Anterior cingulate cortex (tissue), 58 donors: ENCODE measurements around the gene EXOC5.

ENCODE experiments used
- DNase-seq, 58 donors: peaks; one replicate each; lab custom pipeline; 2025; lab: John Stamatoyannopoulos, UW

The EXOC5 gene

DNA sequence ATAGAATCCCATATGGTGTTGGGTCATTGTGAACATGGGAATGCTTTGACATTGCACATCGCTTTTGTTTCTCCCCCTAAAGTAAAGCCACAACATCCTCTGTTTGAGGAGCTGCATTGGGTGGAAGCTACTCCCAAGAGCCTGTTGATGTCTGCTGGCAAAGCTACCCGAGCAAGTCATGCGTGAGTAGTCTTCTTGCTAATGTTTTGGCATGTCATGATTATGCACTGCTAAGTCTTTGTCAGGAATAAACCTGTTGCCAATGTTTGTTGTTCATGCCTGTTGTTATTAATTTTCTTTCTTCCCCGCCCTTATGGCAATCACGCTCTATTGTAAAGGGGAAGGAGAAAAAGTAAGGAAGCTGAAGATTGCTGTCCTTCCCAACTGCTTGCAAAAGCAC is 97.3 kb downstream of the EXOC5 start:
- no peak for DNase-seq

DNA sequence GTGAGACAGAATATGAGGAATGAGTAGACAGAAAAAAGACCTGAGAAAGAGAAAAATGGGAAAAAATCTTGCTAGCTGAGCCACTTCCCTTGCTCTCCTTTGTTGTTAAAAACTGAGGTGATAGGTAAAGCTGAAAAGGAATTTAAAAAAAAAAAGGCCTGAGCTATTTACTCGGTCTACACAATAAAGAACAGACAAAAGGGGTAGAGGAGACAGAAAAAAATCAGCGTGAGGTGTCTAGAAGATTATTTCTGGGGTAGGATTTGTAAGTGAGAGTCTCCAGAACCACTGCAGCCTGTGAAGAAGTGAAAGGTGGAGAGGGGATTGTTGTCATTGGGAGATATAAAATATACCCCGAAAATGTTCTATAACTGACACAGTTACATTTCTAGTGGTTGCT is 98.8 kb downstream of the EXOC5 start:
- DNase-seq: no peak

DNA sequence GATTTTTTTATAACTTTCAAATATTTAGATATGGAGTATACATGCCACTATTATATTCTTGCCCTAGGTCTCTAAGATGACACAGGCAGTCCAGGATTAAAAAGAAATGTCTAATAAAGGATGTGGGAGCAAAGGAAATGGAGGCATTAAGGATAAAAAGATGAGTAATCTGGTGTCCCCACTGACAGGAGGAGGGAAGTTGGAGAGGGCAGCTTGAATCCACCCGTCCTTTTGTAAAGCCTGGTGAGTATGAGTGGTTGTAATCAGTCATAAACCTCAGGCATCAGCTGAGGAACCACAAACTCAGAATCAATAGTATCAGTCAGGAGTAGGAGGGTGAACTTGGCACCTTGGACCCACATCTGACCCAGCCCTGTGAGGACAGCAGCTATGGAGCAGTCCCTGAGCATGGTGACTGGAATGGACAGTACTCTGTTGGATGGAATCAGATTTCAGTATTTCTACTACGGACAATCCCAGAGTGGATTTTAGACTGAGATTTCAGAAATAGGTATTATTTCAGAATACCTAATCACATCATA is 100.5 kb downstream of the EXOC5 start:
- DNase-seq: no peak

DNA sequence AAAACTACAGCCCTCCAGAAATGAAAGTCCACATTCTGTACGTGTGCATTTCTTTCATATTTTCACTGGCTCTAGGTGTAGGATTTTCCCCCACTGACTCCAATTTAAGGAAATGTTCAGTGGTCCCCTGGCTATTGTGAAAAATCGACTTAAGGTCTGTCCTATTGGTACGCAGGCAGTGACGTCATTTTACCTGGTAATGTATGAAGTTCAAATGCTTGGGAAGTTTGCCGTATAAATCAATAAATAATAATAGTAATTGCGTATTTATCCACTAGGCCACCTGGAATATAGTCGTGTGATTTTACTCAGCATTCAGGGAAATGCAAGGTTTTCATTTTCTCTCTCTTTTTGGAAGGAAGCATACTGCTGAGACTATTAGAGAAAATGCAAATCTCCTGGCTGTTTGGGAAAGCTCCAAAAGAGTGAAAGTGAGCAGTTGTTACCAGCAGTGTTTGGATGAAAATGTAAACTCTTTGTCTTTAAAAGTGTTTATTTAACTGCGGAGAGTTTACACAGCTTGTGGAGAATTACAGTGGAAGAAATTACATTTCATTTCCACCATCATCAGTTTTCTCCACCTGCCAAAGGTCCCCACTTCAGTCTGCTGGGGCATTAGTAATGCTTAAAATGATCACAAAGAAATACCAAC is 107.0 kb downstream of the EXOC5 start:
- no peak for DNase-seq

DNA sequence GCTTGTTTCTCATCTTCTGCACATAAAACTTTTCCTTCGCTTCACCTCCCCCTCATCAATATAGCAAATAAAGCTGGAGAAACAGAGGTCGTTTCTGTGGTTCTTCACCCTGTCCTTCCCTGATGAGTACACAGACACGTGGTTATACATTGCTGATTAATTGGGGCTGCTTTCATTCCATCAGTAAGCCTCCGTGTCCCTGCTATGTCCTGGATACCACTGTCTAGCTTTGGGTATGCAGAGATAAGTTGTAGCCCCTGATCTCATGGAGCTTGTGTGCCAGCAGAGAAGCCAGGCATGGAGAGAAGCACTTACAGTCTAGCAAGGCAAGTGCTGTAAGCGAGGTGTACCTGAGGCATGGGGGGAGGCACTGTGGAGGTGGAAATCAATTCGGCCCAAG is 108.4 kb downstream of the EXOC5 start:
- DNase-seq: no peak

DNA sequence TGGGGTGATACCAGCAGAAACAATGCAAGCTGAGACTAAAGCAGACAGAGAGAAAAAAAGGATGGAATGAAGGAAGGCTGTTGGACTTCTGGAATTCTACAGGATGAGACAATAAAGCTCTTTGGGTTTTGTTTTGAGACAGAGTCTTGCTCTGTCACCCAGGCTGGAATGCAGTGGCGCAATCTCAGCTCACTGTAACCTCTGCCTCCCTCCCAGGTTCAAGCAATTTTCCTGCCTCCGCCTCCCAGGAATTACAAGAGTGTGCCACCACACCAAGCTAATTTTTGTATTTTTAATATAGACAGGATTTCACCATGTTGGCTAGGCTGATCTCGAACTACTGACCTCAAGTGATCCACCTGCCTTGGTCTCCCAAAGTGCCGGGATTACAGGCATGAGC is 115.4 kb downstream of the EXOC5 start:
- DNase-seq: no peak
